ENCODE measurements around the gene PAF1. TPM values are rescaled to one million over a fixed set of nuclear protein-coding genes. Genes with fewer than 3 reads are reported as not detected.
A peak's percentile ranks its signal among the peaks of the same experiment; 100 is the strongest.

PAF1 gene
- total and polyA plus RNA-seq, 2 of the 13 experiments (the other 11 are each of a cell fraction or from before 2014, with no cell fraction given), result 30.2 to 31.1 TPM

- TF ChIP-seq, protein P1, sequence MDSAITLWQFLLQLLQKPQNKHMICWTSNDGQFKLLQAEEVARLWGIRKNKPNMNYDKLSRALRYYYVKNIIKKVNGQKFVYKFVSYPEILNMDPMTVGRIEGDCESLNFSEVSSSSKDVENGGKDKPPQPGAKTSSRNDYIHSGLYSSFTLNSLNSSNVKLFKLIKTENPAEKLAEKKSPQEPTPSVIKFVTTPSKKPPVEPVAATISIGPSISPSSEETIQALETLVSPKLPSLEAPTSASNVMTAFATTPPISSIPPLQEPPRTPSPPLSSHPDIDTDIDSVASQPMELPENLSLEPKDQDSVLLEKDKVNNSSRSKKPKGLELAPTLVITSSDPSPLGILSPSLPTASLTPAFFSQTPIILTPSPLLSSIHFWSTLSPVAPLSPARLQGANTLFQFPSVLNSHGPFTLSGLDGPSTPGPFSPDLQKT (CRISPR knock-in tag; IDR thresholded peaks at IDR 0.05; ENCODE audit: borderline replicate concordance), result no peak
- TF ChIP-seq ZBTB49 (CRISPR knock-in tag; IDR thresholded peaks at IDR 0.05; ENCODE audit: borderline replicate concordance) (0 out of 2 replicates have a peak, but pooled peaks have one; percentile 36), KLF9 (CRISPR knock-in tag; IDR thresholded peaks at IDR 0.05; ENCODE audit: low read depth) (no peak), BRCA1 (CRISPR knock-in tag; IDR thresholded peaks at IDR 0.05) (0 out of 2 replicates have a peak, but pooled peaks have one; percentile 30), TFAP4 (IDR thresholded peaks at IDR 0.05; ENCODE audit: borderline replicate concordance, low read depth) (peak; percentile 66; the same call in 1 of the 2 replicates), ZSCAN21 (CRISPR knock-in tag; IDR thresholded peaks at IDR 0.05; ENCODE audit: borderline replicate concordance) (peak; percentile 72; the same call in 1 of the 2 replicates), FOXK1 (CRISPR knock-in tag; IDR thresholded peaks at IDR 0.05; ENCODE audit: borderline replicate concordance, low read depth) (peak; percentile 66; the same call in 1 of the 2 replicates), ZNF501 (CRISPR knock-in tag; IDR thresholded peaks at IDR 0.05) (peak; percentile 82), MIER2 (CRISPR knock-in tag; IDR thresholded peaks at IDR 0.05) (0 out of 2 replicates have a peak, but pooled peaks have one; percentile 35), MEIS1 (CRISPR knock-in tag; IDR thresholded peaks at IDR 0.05; ENCODE audit: borderline replicate concordance) (0 out of 2 replicates have a peak, but pooled peaks have one; percentile 63), NR2F6 (IDR thresholded peaks at IDR 0.05) (no peak), NR2F6 (CRISPR knock-in tag; IDR thresholded peaks at IDR 0.05) (peak; percentile 46; the same call in 1 of the 2 replicates), MXI1 (IDR thresholded peaks at IDR 0.05; ENCODE audit: borderline replicate concordance, low read depth, low read length) (peak; percentile 82; the same call in 2 of the 3 replicates), THAP11 (CRISPR knock-in tag; IDR thresholded peaks at IDR 0.05) (peak; percentile 90), TSC22D2 (CRISPR knock-in tag; IDR thresholded peaks at IDR 0.05; ENCODE audit: borderline replicate concordance) (peak; percentile 88), ZNF350 (CRISPR knock-in tag; IDR thresholded peaks at IDR 0.05; ENCODE audit: borderline replicate concordance, low read depth) (peak; percentile 58; the same call in 1 of the 2 replicates), RAD21 (CRISPR knock-in tag; IDR thresholded peaks at IDR 0.05) (peak; percentile 49), HDAC2 (CRISPR knock-in tag; IDR thresholded peaks at IDR 0.05) (peak; percentile 53), E2F1 (CRISPR knock-in tag; IDR thresholded peaks at IDR 0.05) (0 out of 2 replicates have a peak, but pooled peaks have one; percentile 57), TBL1XR1 (IDR thresholded peaks at IDR 0.05; ENCODE audit: borderline replicate concordance, low read length, partially characterized antibody) (no peak), HNRNPH1 (optimal IDR thresholded peaks at IDR 0.05; ENCODE audit: low read depth, low read length) (no peak)
- TF ChIP-seq, protein P2, sequence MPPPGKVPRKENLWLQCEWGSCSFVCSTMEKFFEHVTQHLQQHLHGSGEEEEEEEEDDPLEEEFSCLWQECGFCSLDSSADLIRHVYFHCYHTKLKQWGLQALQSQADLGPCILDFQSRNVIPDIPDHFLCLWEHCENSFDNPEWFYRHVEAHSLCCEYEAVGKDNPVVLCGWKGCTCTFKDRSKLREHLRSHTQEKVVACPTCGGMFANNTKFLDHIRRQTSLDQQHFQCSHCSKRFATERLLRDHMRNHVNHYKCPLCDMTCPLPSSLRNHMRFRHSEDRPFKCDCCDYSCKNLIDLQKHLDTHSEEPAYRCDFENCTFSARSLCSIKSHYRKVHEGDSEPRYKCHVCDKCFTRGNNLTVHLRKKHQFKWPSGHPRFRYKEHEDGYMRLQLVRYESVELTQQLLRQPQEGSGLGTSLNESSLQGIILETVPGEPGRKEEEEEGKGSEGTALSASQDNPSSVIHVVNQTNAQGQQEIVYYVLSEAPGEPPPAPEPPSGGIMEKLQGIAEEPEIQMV (CRISPR knock-in tag; IDR thresholded peaks at IDR 0.05; ENCODE audit: low read depth), result peak; percentile 60; the same call in 1 of the 2 replicates
Measured at GRCh38 chr19:39341719-39342604, 48.9 kb downstream of the PAF1 start, which contains the start of gene SAMD4B (continued).

All from HepG2 (cell line).